NCI-H774 (cell line): ENCODE measurements around the gene EPHA1.

Experiments used
- DNase-seq: peaks from one replicate; lab custom pipeline; 2025; lab: John Stamatoyannopoulos, UW

The EPHA1 gene

DNA sequence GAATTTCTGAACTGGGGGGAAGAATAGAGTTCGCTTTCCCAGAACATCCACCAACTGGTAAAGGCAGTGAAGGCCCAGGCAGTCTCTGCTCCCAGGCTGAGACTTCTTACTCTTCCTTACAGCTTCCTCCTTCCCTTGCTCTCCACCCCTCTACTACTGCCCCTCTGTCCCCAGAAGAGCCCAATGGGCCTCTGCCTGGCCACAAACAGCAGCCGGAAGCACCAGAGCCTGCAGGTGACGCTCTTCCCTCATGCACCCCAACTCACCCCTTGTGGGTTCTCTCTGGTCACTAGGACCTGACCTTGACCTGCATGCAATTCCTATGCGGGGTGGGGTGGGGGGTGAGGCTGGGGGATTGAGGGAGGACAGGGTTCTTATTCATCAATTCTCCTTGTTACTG is 62.6 kb downstream of the EPHA1 start:
- no peak for DNase-seq

DNA sequence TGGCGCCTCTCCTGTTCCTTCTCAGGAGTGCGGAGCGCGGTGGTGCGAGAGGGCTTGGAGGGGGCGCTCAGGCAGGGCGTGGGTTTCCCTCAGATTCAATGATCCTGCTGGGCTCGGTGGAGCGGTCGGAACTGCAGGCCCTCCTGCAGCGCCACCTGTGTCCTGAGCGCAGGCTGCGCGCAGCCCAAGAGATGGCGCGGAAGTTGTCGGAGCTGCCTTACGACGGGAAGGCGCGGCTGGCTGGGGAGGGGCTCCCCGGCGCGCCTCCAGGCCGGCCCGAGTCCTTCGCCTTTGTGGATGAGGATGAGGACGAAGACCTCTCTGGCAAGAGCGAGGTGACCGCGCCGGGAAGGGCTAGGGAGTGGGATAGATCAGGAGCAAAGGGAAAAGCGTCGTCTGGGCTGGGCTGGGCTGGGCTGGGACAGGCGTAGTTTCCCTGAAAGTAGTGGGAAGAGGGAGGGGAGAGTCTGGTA is 63.2 kb downstream of the EPHA1 start:
- no peak for DNase-seq

DNA sequence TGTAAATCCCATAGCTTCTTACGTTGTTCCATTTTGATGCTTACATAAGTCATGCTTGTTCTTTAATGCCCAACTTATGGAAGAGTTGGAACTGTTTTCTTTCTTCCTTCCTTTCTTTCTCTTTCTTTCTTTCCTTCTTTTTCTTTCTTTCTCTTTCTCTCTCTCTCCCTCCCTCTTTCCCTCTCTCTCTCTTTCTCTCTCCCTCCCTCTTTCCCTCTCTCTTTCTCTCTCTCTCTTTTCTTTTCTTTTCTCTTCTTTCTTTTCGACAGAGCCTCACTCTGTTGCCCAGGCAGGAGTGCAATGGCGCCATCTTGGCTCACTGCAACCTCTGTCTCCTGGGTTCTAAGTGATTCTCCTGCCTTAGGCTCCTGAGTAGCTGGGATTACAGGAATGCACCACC is 65.1 kb downstream of the EPHA1 start:
- no peak for DNase-seq

DNA sequence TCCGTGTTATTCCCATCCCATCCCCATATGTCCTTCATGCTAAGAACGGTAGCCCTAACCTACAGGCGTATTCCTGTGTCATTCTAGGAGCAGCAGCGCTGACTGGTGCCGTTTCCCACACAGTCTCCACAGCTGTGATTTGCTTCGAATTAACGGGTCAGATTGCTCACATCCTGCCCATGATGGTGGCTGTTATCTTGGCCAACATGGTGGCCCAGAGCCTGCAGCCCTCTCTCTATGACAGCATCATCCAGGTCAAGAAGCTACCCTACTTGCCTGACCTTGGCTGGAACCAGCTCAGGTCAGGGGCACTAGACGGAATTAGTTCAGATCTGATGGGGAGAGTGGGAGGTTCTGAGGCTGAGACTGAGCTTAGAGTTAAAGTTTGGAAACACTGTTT is 66.8 kb downstream of the EPHA1 start:
- no peak for DNase-seq
